RWPE2 (cell line): ENCODE measurements around the gene RENBP.

Source experiments
- ATAC-seq: fragments of 200-7000 bp; cut with Tn5 transposase; 3 replicates; pipeline ENCODE4 v1.9.1; 2021; ENCODE audit warnings: low read depth
- DNase-seq: peaks from one replicate; pipeline ENCODE4 v3.0.0-alpha.2; 2020; ENCODE audit warnings: low spot score
- H3K27ac ChIP-seq: fragments of 450-650 bp; 2 replicates; pipeline ENCODE4 v1.5.1; 2017; ENCODE audit warnings: mild to moderate bottlenecking; ENCODE audit not compliant: poor library complexity, severe bottlenecking
- H3K27me3 ChIP-seq: fragments of 250-450 bp; sonication (Bioruptor Pico); 2 replicates; pipeline ENCODE4 v1.5.1; 2021; ENCODE audit warnings: mild to moderate bottlenecking, moderate library complexity; ENCODE audit not compliant: insufficient read depth, poor library complexity, severe bottlenecking
- H3K36me3 ChIP-seq: fragments of 250-450 bp; sonication (Bioruptor Pico); 2 replicates; pipeline ENCODE4 v1.5.1; 2020; ENCODE audit warnings: low read depth, mild to moderate bottlenecking, moderate library complexity
- H3K4me1 ChIP-seq: fragments of 250-450 bp; sonication (Bioruptor Pico); 2 replicates; pipeline ENCODE4 v1.5.1; 2021; ENCODE audit warnings: mild to moderate bottlenecking, moderate library complexity; ENCODE audit not compliant: insufficient read depth, poor library complexity, severe bottlenecking
- H3K4me3 ChIP-seq: fragments of 250-450 bp; sonication (Bioruptor Pico); 2 replicates; pipeline ENCODE4 v1.5.1; 2021; ENCODE audit warnings: mild to moderate bottlenecking, moderate library complexity; ENCODE audit not compliant: severe bottlenecking
- H3K9me3 ChIP-seq: fragments of 250-450 bp; sonication (Bioruptor Pico); 2 replicates; pipeline ENCODE4 v1.5.1; 2021; ENCODE audit warnings: mild to moderate bottlenecking, moderate library complexity; ENCODE audit not compliant: severe bottlenecking
- TF ChIP-seq, protein P1 (sequence below): fragments of 450-650 bp; IDR thresholded peaks from one replicate; pipeline ENCODE4 v1.5.1; 2017; ENCODE audit warnings: mild to moderate bottlenecking, moderate library complexity; ENCODE audit not compliant: poor library complexity, severe bottlenecking

The RENBP gene

DNA sequence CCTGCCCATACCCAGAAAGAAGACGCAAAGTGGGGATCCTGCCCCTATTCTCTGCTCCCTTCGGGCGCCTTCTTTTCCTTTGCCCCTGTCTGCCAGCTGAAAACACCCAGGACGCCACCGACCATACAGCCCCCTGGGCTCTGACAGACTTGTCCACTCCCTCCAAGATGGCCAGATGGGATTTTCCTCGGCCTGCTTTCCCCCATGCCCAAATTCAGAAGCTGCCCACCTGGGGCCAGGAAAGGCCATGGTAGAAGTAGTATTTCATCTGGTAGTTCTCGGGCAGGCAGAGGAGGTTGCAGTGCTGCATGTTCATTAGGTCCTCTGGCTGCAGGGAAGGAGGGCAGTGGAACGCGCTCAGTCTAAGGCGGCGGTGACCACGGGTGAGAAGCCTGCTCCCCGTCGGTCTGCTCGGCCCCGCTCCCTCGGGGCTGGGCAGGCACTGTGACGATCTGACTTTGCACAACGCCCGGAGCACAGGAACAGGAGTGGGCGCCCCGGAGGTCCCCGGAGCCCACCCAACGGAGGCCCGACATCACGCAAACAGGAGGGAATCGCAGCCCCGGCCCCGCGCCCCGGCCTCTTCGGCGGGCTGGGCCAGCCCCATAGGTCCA is 10.2 kb downstream of the RENBP start:
- Histone ChIP-seq H3K27ac (peak overlapping the region; percentile 45), H3K4me1 (no peaks in the 10 kb centered on the region), H3K36me3 (peaks cover 12% of the 10 kb centered on the region), H3K4me3 (peak overlapping the region; percentile 90), H3K27me3 (no peaks in the 10 kb centered on the region), H3K9me3 (no peaks in the 10 kb centered on the region)
- ATAC-seq (peak; percentile 4; the same call in 1 of the 3 replicates), DNase-seq (no peak)
- TF ChIP-seq, protein P1, sequence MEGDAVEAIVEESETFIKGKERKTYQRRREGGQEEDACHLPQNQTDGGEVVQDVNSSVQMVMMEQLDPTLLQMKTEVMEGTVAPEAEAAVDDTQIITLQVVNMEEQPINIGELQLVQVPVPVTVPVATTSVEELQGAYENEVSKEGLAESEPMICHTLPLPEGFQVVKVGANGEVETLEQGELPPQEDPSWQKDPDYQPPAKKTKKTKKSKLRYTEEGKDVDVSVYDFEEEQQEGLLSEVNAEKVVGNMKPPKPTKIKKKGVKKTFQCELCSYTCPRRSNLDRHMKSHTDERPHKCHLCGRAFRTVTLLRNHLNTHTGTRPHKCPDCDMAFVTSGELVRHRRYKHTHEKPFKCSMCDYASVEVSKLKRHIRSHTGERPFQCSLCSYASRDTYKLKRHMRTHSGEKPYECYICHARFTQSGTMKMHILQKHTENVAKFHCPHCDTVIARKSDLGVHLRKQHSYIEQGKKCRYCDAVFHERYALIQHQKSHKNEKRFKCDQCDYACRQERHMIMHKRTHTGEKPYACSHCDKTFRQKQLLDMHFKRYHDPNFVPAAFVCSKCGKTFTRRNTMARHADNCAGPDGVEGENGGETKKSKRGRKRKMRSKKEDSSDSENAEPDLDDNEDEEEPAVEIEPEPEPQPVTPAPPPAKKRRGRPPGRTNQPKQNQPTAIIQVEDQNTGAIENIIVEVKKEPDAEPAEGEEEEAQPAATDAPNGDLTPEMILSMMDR: no peak

GRCh38 chrX:153933748-153934147 is 10.7 kb downstream of the RENBP start:
- TF ChIP-seq, protein P1: no peak
- peak overlapping the region; percentile 90 for H3K4me3 ChIP-seq
- H3K9me3 ChIP-seq: no peaks in the 10 kb centered on the region
- no peak for ATAC-seq
- no peaks in the 10 kb centered on the region for H3K4me1 ChIP-seq
- no peaks in the 10 kb centered on the region for H3K27me3 ChIP-seq
- peak overlapping the region; percentile 45 for H3K27ac ChIP-seq
- H3K36me3 ChIP-seq: peaks cover 12% of the 10 kb centered on the region
- no peak for DNase-seq

DNA sequence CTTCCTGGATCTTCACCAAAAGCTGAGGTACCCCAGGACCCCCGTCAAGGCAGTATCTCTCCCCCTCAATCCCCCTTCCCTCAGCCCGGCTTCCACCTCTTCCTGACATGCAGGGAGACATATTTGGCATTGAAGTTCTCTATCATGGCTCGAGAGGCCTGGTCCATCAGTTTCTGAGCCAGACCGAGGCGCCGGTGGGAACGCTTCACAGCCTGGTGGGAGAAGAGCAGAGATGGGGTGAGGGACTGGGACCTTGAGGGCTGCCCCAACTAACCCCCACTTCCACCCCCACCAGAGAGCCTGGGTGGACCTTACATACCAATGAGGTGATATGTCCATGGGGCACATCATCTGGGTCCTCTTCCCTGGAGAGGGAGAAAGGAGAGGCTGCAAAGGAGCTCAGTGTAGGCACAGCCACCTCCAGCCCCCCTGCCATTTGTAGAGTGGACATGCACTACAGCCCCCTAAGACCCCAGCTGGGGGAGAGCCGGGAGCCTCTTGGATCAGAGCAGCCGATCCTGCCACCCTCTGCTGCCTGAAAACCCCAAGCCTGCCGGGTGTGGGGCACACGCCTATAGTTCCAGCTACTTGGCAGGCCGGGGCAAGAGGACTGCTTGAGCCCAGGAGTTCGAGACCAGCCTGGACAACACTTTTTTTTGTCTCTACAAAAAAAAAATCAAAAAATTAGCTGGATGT is 12.1 kb downstream of the RENBP start:
- Histone ChIP-seq H3K4me1 (no peaks in the 10 kb centered on the region), H3K4me3 (no peak overlapping the region), H3K27me3 (no peaks in the 10 kb centered on the region), H3K27ac (no peak overlapping the region), H3K9me3 (no peaks in the 10 kb centered on the region), H3K36me3 (peaks cover 12% of the 10 kb centered on the region)
- no peak for DNase-seq
- no peak for ATAC-seq
- TF ChIP-seq, protein P1: no peak

GRCh38 chrX:153931748-153932147 is 12.7 kb downstream of the RENBP start:
- no peaks in the 10 kb centered on the region for H3K4me1 ChIP-seq
- H3K27ac ChIP-seq: no peak overlapping the region
- H3K9me3 ChIP-seq: no peaks in the 10 kb centered on the region
- H3K4me3 ChIP-seq: no peak overlapping the region
- ATAC-seq: no peak
- no peak for DNase-seq
- TF ChIP-seq, protein P1: no peak
- no peaks in the 10 kb centered on the region for H3K27me3 ChIP-seq
- H3K36me3 ChIP-seq: peaks cover 12% of the 10 kb centered on the region

GRCh38 chrX:153931151-153931550 is 13.3 kb downstream of the RENBP start:
- no peak overlapping the region for H3K4me3 ChIP-seq
- H3K27ac ChIP-seq: no peak overlapping the region
- ATAC-seq (no peak), DNase-seq (no peak)
- no peaks in the 10 kb centered on the region for H3K9me3 ChIP-seq
- H3K36me3 ChIP-seq: peaks cover 12% of the 10 kb centered on the region
- H3K4me1 ChIP-seq: no peaks in the 10 kb centered on the region
- H3K27me3 ChIP-seq: no peaks in the 10 kb centered on the region
- TF ChIP-seq, protein P1: no peak
